ENCODE results near the gene ICE2. TPM values are rescaled to one million over a fixed set of nuclear protein-coding genes. Genes with fewer than 3 reads are reported as not detected.

ICE2 gene
- total and polyA plus RNA-seq, 7 experiments from 2014 or later, result 44.8 to 70.9 (median 54.7) TPM

- H3K36me3 ChIP-seq (ENCODE audit: control insufficient read depth in 2 of 3, insufficient read depth in 3 of 3, low read length in 3 of 3), result peaks cover 0 to 28% (median 17%) of the 10 kb centered on the region in 3 experiments
- ATAC-seq (no peak), DNase-seq (no peak)
- H3K4me1 Mint-ChIP-seq, result peaks cover 0 to 11% (median under 1%) of the 10 kb centered on the region in 7 donors
- intact Hi-C loops (cut with micrococcal nuclease), result no loop called here
- no peak overlapping the region for H3K27ac Mint-ChIP-seq
- no peaks in the 10 kb centered on the region for H3K9me3 Mint-ChIP-seq
- H3K27ac ChIP-seq (ENCODE audit: low read depth, low read length), result no peak overlapping the region
- no peaks in the 10 kb centered on the region for H3K9me3 ChIP-seq (ENCODE audit: control insufficient read depth in 2 of 3, low read length in 3 of 3)
- CTCF ChIA-PET, result no interaction called here
- H3K4me1 ChIP-seq (ENCODE audit: control insufficient read depth in 2 of 2, insufficient read depth in 2 of 2, low read length in 2 of 2), result no peaks in the 10 kb centered on the region
- peaks cover 8 to 32% (median 15%) of the 10 kb centered on the region in 5 donors for H3K36me3 Mint-ChIP-seq
- no peak overlapping the region for H3K4me3 Mint-ChIP-seq
- H3K27me3 Mint-ChIP-seq, result no peaks in the 10 kb centered on the region
- no peak overlapping the region for H3K4me3 ChIP-seq (ENCODE audit: low read length)
- H3K27me3 ChIP-seq (ENCODE audit: control insufficient read depth in 2 of 2, insufficient read depth in 2 of 2, low read length in 2 of 2), result no peaks in the 10 kb centered on the region
- POLR2A ChIA-PET, result no interaction called here
Measured at GRCh38 chr15:60428935-60429334, 50.0 kb downstream of the ICE2 start.

- no peaks in the 10 kb centered on the region for H3K27me3 ChIP-seq (ENCODE audit: control insufficient read depth in 2 of 2, insufficient read depth in 2 of 2, low read length in 2 of 2)
- H3K36me3 ChIP-seq (ENCODE audit: control insufficient read depth in 2 of 3, insufficient read depth in 3 of 3, low read length in 3 of 3), result peaks cover 0 to 24% (median 17%) of the 10 kb centered on the region in 3 experiments
- H3K27ac Mint-ChIP-seq, result peak overlapping the region in 1 of 9 donors; percentile 20
- no peaks in the 10 kb centered on the region for H3K9me3 Mint-ChIP-seq
- intact Hi-C loops (cut with micrococcal nuclease), result no loop called here
- no peaks in the 10 kb centered on the region for H3K4me1 ChIP-seq (ENCODE audit: control insufficient read depth in 2 of 2, insufficient read depth in 2 of 2, low read length in 2 of 2)
- H3K27me3 Mint-ChIP-seq, result no peaks in the 10 kb centered on the region
- peaks cover 0 to 18% (median 3%) of the 10 kb centered on the region in 7 donors for H3K4me1 Mint-ChIP-seq
- ATAC-seq (no peak), DNase-seq (no peak)
- no peak overlapping the region for H3K27ac ChIP-seq (ENCODE audit: low read depth, low read length)
- H3K9me3 ChIP-seq (ENCODE audit: control insufficient read depth in 2 of 3, low read length in 3 of 3), result no peaks in the 10 kb centered on the region
- no peak overlapping the region for H3K4me3 Mint-ChIP-seq
- CTCF ChIA-PET, result no interaction called here
- POLR2A ChIA-PET, result no interaction called here
- peaks cover 8 to 38% (median 15%) of the 10 kb centered on the region in 5 donors for H3K36me3 Mint-ChIP-seq
- no peak overlapping the region for H3K4me3 ChIP-seq (ENCODE audit: low read length)
Measured at GRCh38 chr15:60426870-60427508, 52.0 kb downstream of the ICE2 start.

- peaks cover 0 to 18% (median 3%) of the 10 kb centered on the region in 7 donors for H3K4me1 Mint-ChIP-seq
- ChIA-PET POLR2A (no interaction called here), CTCF (interaction anchor here (0.7 kb wide), 1 partner anchor 344 kb away, joined by 3 read pairs; no protein-coding TSS in a partner anchor)
- H3K9me3 Mint-ChIP-seq, result no peaks in the 10 kb centered on the region
- H3K36me3 Mint-ChIP-seq, result peaks cover 4 to 32% (median 13%) of the 10 kb centered on the region in 5 donors
- H3K27ac Mint-ChIP-seq, result peak overlapping the region in 2 of 9 donors; percentile 37 to 48
- intact Hi-C loops (cut with micrococcal nuclease), result no loop called here
- no peak for DNase-seq
- ATAC-seq, result no peak
- Histone ChIP-seq H3K4me1 (ENCODE audit: control insufficient read depth in 2 of 2, insufficient read depth in 2 of 2, low read length in 2 of 2) (no peaks in the 10 kb centered on the region), H3K36me3 (ENCODE audit: control insufficient read depth in 2 of 3, insufficient read depth in 3 of 3, low read length in 3 of 3) (peaks cover 0 to 14% (median 11%) of the 10 kb centered on the region in 3 experiments), H3K27ac (ENCODE audit: low read depth, low read length) (no peak overlapping the region), H3K4me3 (ENCODE audit: low read length) (no peak overlapping the region), H3K9me3 (ENCODE audit: control insufficient read depth in 2 of 3, low read length in 3 of 3) (no peaks in the 10 kb centered on the region), H3K27me3 (ENCODE audit: control insufficient read depth in 2 of 2, insufficient read depth in 2 of 2, low read length in 2 of 2) (no peaks in the 10 kb centered on the region)
- no peak overlapping the region for H3K4me3 Mint-ChIP-seq
- no peaks in the 10 kb centered on the region for H3K27me3 Mint-ChIP-seq
Measured at GRCh38 chr15:60425461-60425860, 53.5 kb downstream of the ICE2 start.

GRCh38 chr15:60424006-60424405 is 54.9 kb downstream of the ICE2 start:
- Mint-ChIP-seq H3K9me3 (no peaks in the 10 kb centered on the region), H3K36me3 (peaks cover 0 to 32% (median 14%) of the 10 kb centered on the region in 5 donors), H3K27ac (peak overlapping the region in 6 of 9 donors; percentile 15 to 72 (median 31)), H3K4me1 (peaks cover 0 to 16% (median 3%) of the 10 kb centered on the region in 7 donors), H3K27me3 (no peaks in the 10 kb centered on the region), H3K4me3 (no peak overlapping the region)
- Histone ChIP-seq H3K36me3 (ENCODE audit: control insufficient read depth in 2 of 3, insufficient read depth in 3 of 3, low read length in 3 of 3) (peaks cover 0 to 9% (median 6%) of the 10 kb centered on the region in 3 experiments), H3K9me3 (ENCODE audit: control insufficient read depth in 2 of 3, low read length in 3 of 3) (no peaks in the 10 kb centered on the region), H3K4me1 (ENCODE audit: control insufficient read depth in 2 of 2, insufficient read depth in 2 of 2, low read length in 2 of 2) (no peaks in the 10 kb centered on the region), H3K27me3 (ENCODE audit: control insufficient read depth in 2 of 2, insufficient read depth in 2 of 2, low read length in 2 of 2) (no peaks in the 10 kb centered on the region), H3K4me3 (ENCODE audit: low read length) (no peak overlapping the region), H3K27ac (ENCODE audit: low read depth, low read length) (no peak overlapping the region)
- intact Hi-C loops (cut with micrococcal nuclease), result no loop called here
- CTCF ChIA-PET, result no interaction called here
- no peak for ATAC-seq
- POLR2A ChIA-PET, result no interaction called here
- no peak for DNase-seq

- Mint-ChIP-seq H3K4me3 (no peak overlapping the region), H3K9me3 (no peaks in the 10 kb centered on the region), H3K4me1 (peaks cover 0 to 16% (median 3%) of the 10 kb centered on the region in 7 donors), H3K36me3 (peaks cover 0 to 32% (median 14%) of the 10 kb centered on the region in 5 donors), H3K27me3 (no peaks in the 10 kb centered on the region), H3K27ac (peak overlapping the region in 3 of 9 donors; percentile 19 to 42 (median 20))
- no peaks in the 10 kb centered on the region for H3K27me3 ChIP-seq (ENCODE audit: control insufficient read depth in 2 of 2, insufficient read depth in 2 of 2, low read length in 2 of 2)
- no peak for DNase-seq
- H3K27ac ChIP-seq (ENCODE audit: low read depth, low read length), result no peak overlapping the region
- peaks cover 0 to 9% (median 3%) of the 10 kb centered on the region in 3 experiments for H3K36me3 ChIP-seq (ENCODE audit: control insufficient read depth in 2 of 3, insufficient read depth in 3 of 3, low read length in 3 of 3)
- ChIA-PET CTCF (no interaction called here), POLR2A (interaction anchor here (2.1 kb wide), 1 partner anchor 24 kb away, joined by 5 read pairs; no protein-coding TSS in a partner anchor)
- H3K4me1 ChIP-seq (ENCODE audit: control insufficient read depth in 2 of 2, insufficient read depth in 2 of 2, low read length in 2 of 2), result no peaks in the 10 kb centered on the region
- intact Hi-C loops (cut with micrococcal nuclease), result no loop called here
- ATAC-seq, result no peak
- H3K9me3 ChIP-seq (ENCODE audit: control insufficient read depth in 2 of 3, low read length in 3 of 3), result no peaks in the 10 kb centered on the region
- H3K4me3 ChIP-seq (ENCODE audit: low read length), result no peak overlapping the region
Measured at GRCh38 chr15:60423537-60423936, 55.4 kb downstream of the ICE2 start.

- ATAC-seq (no peak), DNase-seq (no peak)
- Mint-ChIP-seq H3K4me3 (no peak overlapping the region), H3K27ac (no peak overlapping the region), H3K36me3 (peaks cover 0 to 23% (median 8%) of the 10 kb centered on the region in 5 donors), H3K27me3 (no peaks in the 10 kb centered on the region), H3K9me3 (no peaks in the 10 kb centered on the region), H3K4me1 (peaks cover 0 to 12% (median 3%) of the 10 kb centered on the region in 7 donors)
- Histone ChIP-seq H3K4me1 (ENCODE audit: control insufficient read depth in 2 of 2, insufficient read depth in 2 of 2, low read length in 2 of 2) (no peaks in the 10 kb centered on the region), H3K9me3 (ENCODE audit: control insufficient read depth in 2 of 3, low read length in 3 of 3) (no peaks in the 10 kb centered on the region), H3K27ac (ENCODE audit: low read depth, low read length) (no peak overlapping the region), H3K36me3 (ENCODE audit: control insufficient read depth in 2 of 3, insufficient read depth in 3 of 3, low read length in 3 of 3) (peaks cover 0 to 5% (median 0%) of the 10 kb centered on the region in 3 experiments), H3K27me3 (ENCODE audit: control insufficient read depth in 2 of 2, insufficient read depth in 2 of 2, low read length in 2 of 2) (no peaks in the 10 kb centered on the region), H3K4me3 (ENCODE audit: low read length) (no peak overlapping the region)
- intact Hi-C loops (cut with micrococcal nuclease), result no loop called here
- ChIA-PET POLR2A (interaction anchor here (2.1 kb wide), 1 partner anchor 22 kb away, joined by 5 read pairs; no protein-coding TSS in a partner anchor), CTCF (interaction anchor here (0.6 kb wide), 1 partner anchor 81 kb away, joined by 4 read pairs; no protein-coding TSS in a partner anchor)
Measured at GRCh38 chr15:60421544-60421943, 57.4 kb downstream of the ICE2 start.
